Stimulated activated CD4-positive, alpha-beta T cell treated with anti-CD3 and anti-CD28 coated beads, Interleukin-2, amount 100 ng/mL, for 48 hours (primary cell): Measurements from ENCODE around the gene SEC61A1.

Experiments used
- DNase-seq, 2 donors: peaks; one replicate each; pipeline ENCODE4 v3.0.0-alpha.2; 2020

SEC61A1 gene

GRCh38 chr3:128078322-128078721, 26.1 kb downstream of the SEC61A1 start:
- DNase-seq = no peak

- no peak for DNase-seq
Measured at GRCh38 chr3:128078875-128079274, 26.6 kb downstream of the SEC61A1 start.

- no peak for DNase-seq
Measured at GRCh38 chr3:128079823-128080222, 27.6 kb downstream of the SEC61A1 start.

- no peak for DNase-seq
Measured at GRCh38 chr3:128080323-128081080, 28.3 kb downstream of the SEC61A1 start.

GRCh38 chr3:128081226-128081625, 29.0 kb downstream of the SEC61A1 start:
- DNase-seq = no peak

GRCh38 chr3:128081846-128082245, 29.6 kb downstream of the SEC61A1 start:
- no peak for DNase-seq

- DNase-seq = no peak
Measured at GRCh38 chr3:128082546-128082945, 30.3 kb downstream of the SEC61A1 start.

- DNase-seq = no peak
Measured at GRCh38 chr3:128083396-128083795, 31.2 kb downstream of the SEC61A1 start.

- DNase-seq = no peak
Measured at GRCh38 chr3:128083980-128084674, 31.9 kb downstream of the SEC61A1 start.

GRCh38 chr3:128084675-128085021, 32.4 kb downstream of the SEC61A1 start:
- no peak for DNase-seq

- no peak for DNase-seq
Measured at GRCh38 chr3:128089135-128089534, 36.9 kb downstream of the SEC61A1 start.

- no peak for DNase-seq
Measured at GRCh38 chr3:128091586-128091985, 39.3 kb downstream of the SEC61A1 start.

GRCh38 chr3:128094295-128095151, 42.3 kb downstream of the SEC61A1 start:
- no peak for DNase-seq

GRCh38 chr3:128095222-128095703, 43.0 kb downstream of the SEC61A1 start:
- DNase-seq = peak; percentile 73

- DNase-seq = no peak
Measured at GRCh38 chr3:128098234-128098633, 46.0 kb downstream of the SEC61A1 start.

GRCh38 chr3:128100161-128100560, 47.9 kb downstream of the SEC61A1 start:
- no peak for DNase-seq

GRCh38 chr3:128100638-128101037, 48.4 kb downstream of the SEC61A1 start:
- no peak for DNase-seq

- no peak for DNase-seq
Measured at GRCh38 chr3:128103136-128103676, 51.0 kb downstream of the SEC61A1 start.

- no peak for DNase-seq
Measured at GRCh38 chr3:128107834-128108233, 55.6 kb downstream of the SEC61A1 start.

GRCh38 chr3:128111147-128111546, 58.9 kb downstream of the SEC61A1 start:
- DNase-seq = no peak

GRCh38 chr3:128112357-128112968, 60.2 kb downstream of the SEC61A1 start:
- peak; percentile 23 to 30 for DNase-seq
